HG02840 (cell line): ENCODE measurements around the gene ACTN3.
"Not testable (repeated sequence)": the region's sequence is repeated elsewhere in the genome, so short reads cannot be mapped to it uniquely, and the experiment has no call there.

Experiments
- ATAC-seq: cut with Tn5 transposase; IDR thresholded peaks from one replicate; pipeline ENCODE4 v1.9.1; 2021; ENCODE audit warnings: mild to moderate bottlenecking, moderate library complexity, moderate number of reproducible peaks; ENCODE audit not compliant: unreplicated experiment, low FRiP score

ACTN3 gene

GRCh38 chr11:66562907-66563583, 16.3 kb downstream of the ACTN3 start:
- ATAC-seq, result no peak

- ATAC-seq, result no peak
Observed at GRCh38 chr11:66563832-66564231, 17.1 kb downstream of the ACTN3 start.

- ATAC-seq, result no peak
Observed at GRCh38 chr11:66564538-66564937, 17.8 kb downstream of the ACTN3 start.

GRCh38 chr11:66564984-66565383, 18.3 kb downstream of the ACTN3 start:
- ATAC-seq, result no peak

- ATAC-seq, result no peak
Observed at GRCh38 chr11:66566221-66566620, 19.5 kb downstream of the ACTN3 start.

GRCh38 chr11:66567787-66568123, 21.1 kb downstream of the ACTN3 start:
- ATAC-seq, result no peak

- no peak for ATAC-seq
Observed at GRCh38 chr11:66568124-66568916, 21.6 kb downstream of the ACTN3 start, which contains the start of gene CTSF. CTSF (minus strand) TSS chr11:66568606; CDS start chr11:66568486, 120 bp downstream.

- no peak for ATAC-seq
Observed at GRCh38 chr11:66569076-66569475, 22.4 kb downstream of the ACTN3 start.

- no peak for ATAC-seq
Observed at GRCh38 chr11:66570079-66570849, 23.6 kb downstream of the ACTN3 start.

GRCh38 chr11:66570850-66571180, 24.1 kb downstream of the ACTN3 start:
- no peak for ATAC-seq

GRCh38 chr11:66579017-66579606, 32.4 kb downstream of the ACTN3 start:
- ATAC-seq, result no peak

- ATAC-seq, result no peak
Observed at GRCh38 chr11:66580803-66581202, 34.1 kb downstream of the ACTN3 start.

GRCh38 chr11:66581261-66581660, 34.6 kb downstream of the ACTN3 start:
- ATAC-seq, result no peak

- not testable (repeated sequence) for ATAC-seq
Observed at GRCh38 chr11:66582565-66583147, 36.0 kb downstream of the ACTN3 start.

- not testable (repeated sequence) for ATAC-seq
Observed at GRCh38 chr11:66585447-66585846, 38.7 kb downstream of the ACTN3 start.

- ATAC-seq, result no peak
Observed at GRCh38 chr11:66586136-66586535, 39.4 kb downstream of the ACTN3 start.

- ATAC-seq, result not testable (repeated sequence)
Observed at GRCh38 chr11:66589315-66589714, 42.6 kb downstream of the ACTN3 start.

- no peak for ATAC-seq
Observed at GRCh38 chr11:66589996-66590675, 43.4 kb downstream of the ACTN3 start.

- no peak for ATAC-seq
Observed at GRCh38 chr11:66591175-66591574, 44.5 kb downstream of the ACTN3 start.
